ENCODE measurements around the gene LUZP2. TPM values are rescaled to one million over a fixed set of nuclear protein-coding genes. Genes with fewer than 3 reads are reported as not detected.

The LUZP2 gene
- total RNA-seq, 3 donors from 2014 or later, result not detected

- no peaks in the 10 kb centered on the region for H3K36me3 Mint-ChIP-seq (ENCODE audit: insufficient read depth)
- DNase-seq (no peak), ATAC-seq (no peak)
- peaks cover 14% of the 10 kb centered on the region for H3K9me3 Mint-ChIP-seq
- H3K27me3 Mint-ChIP-seq (ENCODE audit: low read depth), result no peaks in the 10 kb centered on the region
- no peaks in the 10 kb centered on the region for H3K4me1 Mint-ChIP-seq (ENCODE audit: low read depth)
- H3K4me3 Mint-ChIP-seq, result no peak overlapping the region
Measured at GRCh38 chr11:24634606-24635160, 137.8 kb downstream of the LUZP2 start.

- Mint-ChIP-seq H3K36me3 (ENCODE audit: insufficient read depth) (no peaks in the 10 kb centered on the region), H3K9me3 (peaks cover 15% of the 10 kb centered on the region), H3K4me3 (no peak overlapping the region), H3K27me3 (ENCODE audit: low read depth) (no peaks in the 10 kb centered on the region), H3K4me1 (ENCODE audit: low read depth) (no peaks in the 10 kb centered on the region)
- ATAC-seq, result no peak
- no peak for DNase-seq
Measured at GRCh38 chr11:24635588-24636290, 138.9 kb downstream of the LUZP2 start.

GRCh38 chr11:24636291-24636629 lies 139.4 kb downstream of the LUZP2 start:
- Mint-ChIP-seq H3K4me1 (ENCODE audit: low read depth) (no peaks in the 10 kb centered on the region), H3K27me3 (ENCODE audit: low read depth) (no peaks in the 10 kb centered on the region), H3K4me3 (no peak overlapping the region), H3K9me3 (peaks cover 14% of the 10 kb centered on the region), H3K36me3 (ENCODE audit: insufficient read depth) (no peaks in the 10 kb centered on the region)
- no peak for DNase-seq
- no peak for ATAC-seq

- peaks cover 11% of the 10 kb centered on the region for H3K9me3 Mint-ChIP-seq
Measured at GRCh38 chr11:24637520-24637919, 140.7 kb downstream of the LUZP2 start.

GRCh38 chr11:24642648-24643047 lies 145.8 kb downstream of the LUZP2 start:
- peaks cover 15% of the 10 kb centered on the region for H3K9me3 Mint-ChIP-seq
- H3K4me1 Mint-ChIP-seq (ENCODE audit: low read depth), result no peaks in the 10 kb centered on the region
- H3K4me3 Mint-ChIP-seq, result no peak overlapping the region
- ATAC-seq (no peak), DNase-seq (no peak)
- no peaks in the 10 kb centered on the region for H3K36me3 Mint-ChIP-seq (ENCODE audit: insufficient read depth)
- H3K27me3 Mint-ChIP-seq (ENCODE audit: low read depth), result no peaks in the 10 kb centered on the region

More at GRCh38 chr11:24637520-24637919, 140.7 kb downstream of the LUZP2 start:
- ATAC-seq (no peak), DNase-seq (no peak)
- Mint-ChIP-seq H3K36me3 (ENCODE audit: insufficient read depth) (no peaks in the 10 kb centered on the region), H3K27me3 (ENCODE audit: low read depth) (no peaks in the 10 kb centered on the region), H3K4me1 (ENCODE audit: low read depth) (no peaks in the 10 kb centered on the region), H3K4me3 (no peak overlapping the region)

- no peak for ATAC-seq
- no peaks in the 10 kb centered on the region for H3K36me3 Mint-ChIP-seq (ENCODE audit: insufficient read depth)
- H3K4me1 Mint-ChIP-seq (ENCODE audit: low read depth), result no peaks in the 10 kb centered on the region
- DNase-seq, result no peak
- peaks cover 12% of the 10 kb centered on the region for H3K9me3 Mint-ChIP-seq
- no peak overlapping the region for H3K4me3 Mint-ChIP-seq
- no peaks in the 10 kb centered on the region for H3K27me3 Mint-ChIP-seq (ENCODE audit: low read depth)
Measured at GRCh38 chr11:24645563-24645962, 148.7 kb downstream of the LUZP2 start.

- H3K9me3 Mint-ChIP-seq, result peaks cover 10% of the 10 kb centered on the region
- DNase-seq, result no peak
- ATAC-seq, result no peak
- no peaks in the 10 kb centered on the region for H3K36me3 Mint-ChIP-seq (ENCODE audit: insufficient read depth)
- H3K4me1 Mint-ChIP-seq (ENCODE audit: low read depth), result no peaks in the 10 kb centered on the region
- no peaks in the 10 kb centered on the region for H3K27me3 Mint-ChIP-seq (ENCODE audit: low read depth)
- H3K4me3 Mint-ChIP-seq, result no peak overlapping the region
Measured at GRCh38 chr11:24651873-24652272, 155.0 kb downstream of the LUZP2 start.

GRCh38 chr11:24653901-24654300 lies 157.0 kb downstream of the LUZP2 start:
- no peak overlapping the region for H3K4me3 Mint-ChIP-seq
- ATAC-seq, result no peak
- DNase-seq, result no peak
- H3K36me3 Mint-ChIP-seq (ENCODE audit: insufficient read depth), result no peaks in the 10 kb centered on the region
- no peaks in the 10 kb centered on the region for H3K4me1 Mint-ChIP-seq (ENCODE audit: low read depth)
- no peaks in the 10 kb centered on the region for H3K27me3 Mint-ChIP-seq (ENCODE audit: low read depth)
- H3K9me3 Mint-ChIP-seq, result peaks cover 6% of the 10 kb centered on the region

GRCh38 chr11:24661331-24661730 lies 164.5 kb downstream of the LUZP2 start:
- no peaks in the 10 kb centered on the region for H3K27me3 Mint-ChIP-seq (ENCODE audit: low read depth)
- H3K4me3 Mint-ChIP-seq, result no peak overlapping the region
- no peaks in the 10 kb centered on the region for H3K36me3 Mint-ChIP-seq (ENCODE audit: insufficient read depth)
- ATAC-seq (no peak), DNase-seq (no peak)
- peaks cover 17% of the 10 kb centered on the region for H3K9me3 Mint-ChIP-seq
- no peaks in the 10 kb centered on the region for H3K4me1 Mint-ChIP-seq (ENCODE audit: low read depth)

GRCh38 chr11:24664399-24664798 lies 167.5 kb downstream of the LUZP2 start:
- no peaks in the 10 kb centered on the region for H3K36me3 Mint-ChIP-seq (ENCODE audit: insufficient read depth)
- no peak overlapping the region for H3K4me3 Mint-ChIP-seq
- H3K4me1 Mint-ChIP-seq (ENCODE audit: low read depth), result no peaks in the 10 kb centered on the region
- H3K27me3 Mint-ChIP-seq (ENCODE audit: low read depth), result no peaks in the 10 kb centered on the region
- no peak for ATAC-seq
- DNase-seq, result no peak
- peaks cover 11% of the 10 kb centered on the region for H3K9me3 Mint-ChIP-seq

GRCh38 chr11:24667353-24667968 lies 170.6 kb downstream of the LUZP2 start:
- H3K27me3 Mint-ChIP-seq (ENCODE audit: low read depth), result no peaks in the 10 kb centered on the region
- H3K4me3 Mint-ChIP-seq, result no peak overlapping the region
- no peaks in the 10 kb centered on the region for H3K4me1 Mint-ChIP-seq (ENCODE audit: low read depth)
- DNase-seq (no peak), ATAC-seq (no peak)
- no peaks in the 10 kb centered on the region for H3K36me3 Mint-ChIP-seq (ENCODE audit: insufficient read depth)
- H3K9me3 Mint-ChIP-seq, result peaks cover 3% of the 10 kb centered on the region

- Mint-ChIP-seq H3K4me3 (no peak overlapping the region), H3K27me3 (ENCODE audit: low read depth) (no peaks in the 10 kb centered on the region), H3K36me3 (ENCODE audit: insufficient read depth) (no peaks in the 10 kb centered on the region), H3K9me3 (peaks cover 6% of the 10 kb centered on the region), H3K4me1 (ENCODE audit: low read depth) (no peaks in the 10 kb centered on the region)
- no peak for ATAC-seq
- DNase-seq, result no peak
Measured at GRCh38 chr11:24678703-24679348, 182.0 kb downstream of the LUZP2 start.

- H3K36me3 Mint-ChIP-seq (ENCODE audit: insufficient read depth), result no peaks in the 10 kb centered on the region
- ATAC-seq (no peak), DNase-seq (no peak)
- peaks cover 6% of the 10 kb centered on the region for H3K9me3 Mint-ChIP-seq
- H3K27me3 Mint-ChIP-seq (ENCODE audit: low read depth), result no peaks in the 10 kb centered on the region
- no peak overlapping the region for H3K4me3 Mint-ChIP-seq
- no peaks in the 10 kb centered on the region for H3K4me1 Mint-ChIP-seq (ENCODE audit: low read depth)
Measured at GRCh38 chr11:24679821-24680351, 183.0 kb downstream of the LUZP2 start.

- Mint-ChIP-seq H3K27me3 (ENCODE audit: low read depth) (no peaks in the 10 kb centered on the region), H3K9me3 (peaks cover 15% of the 10 kb centered on the region), H3K4me3 (no peak overlapping the region), H3K36me3 (ENCODE audit: insufficient read depth) (no peaks in the 10 kb centered on the region), H3K4me1 (ENCODE audit: low read depth) (no peaks in the 10 kb centered on the region)
- DNase-seq (no peak), ATAC-seq (no peak)
Measured at GRCh38 chr11:24683583-24683982, 186.7 kb downstream of the LUZP2 start.

All from activated T-cell treated with anti-CD3 and anti-CD28 coated beads, Interleukin-2, amount 50 U/mL, for 4 hours (primary cell).